GM15510 (cell line): ENCODE results near the gene LRRK2.

ENCODE experiments used
- POLR2A ChIP-seq: IDR thresholded peaks from 3 replicates; pipeline ENCODE4 v1.6.1; 2011; ENCODE audit warnings: borderline replicate concordance; ENCODE audit not compliant: insufficient read length; ENCODE audit errors: extremely low read depth

The LRRK2 gene

GRCh38 chr12:40254455-40255085 is 29.8 kb downstream of the LRRK2 start:
- TF ChIP-seq POLR2A, result no peak

- no peak for TF ChIP-seq POLR2A
Measured at GRCh38 chr12:40258371-40258770, 33.6 kb downstream of the LRRK2 start.

DNA sequence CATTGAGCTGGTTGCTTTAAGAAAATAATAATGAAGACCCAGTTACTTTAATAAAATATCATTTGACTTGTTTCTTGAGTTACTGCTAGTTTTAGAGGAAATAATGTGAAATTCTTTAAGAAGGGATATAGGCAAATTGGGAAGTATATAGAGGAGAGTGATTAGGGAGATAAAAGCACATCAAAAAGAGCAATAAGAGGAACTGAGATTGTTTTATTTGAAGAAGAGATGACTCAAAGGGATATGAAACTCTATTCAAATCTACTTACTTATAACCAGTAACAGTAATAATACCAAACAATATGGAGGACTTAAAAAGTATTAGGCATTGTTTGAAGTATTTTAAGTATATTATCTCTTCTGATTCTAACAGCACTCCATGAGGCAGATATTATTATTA is 37.1 kb downstream of the LRRK2 start:
- TF ChIP-seq POLR2A, result no peak

DNA sequence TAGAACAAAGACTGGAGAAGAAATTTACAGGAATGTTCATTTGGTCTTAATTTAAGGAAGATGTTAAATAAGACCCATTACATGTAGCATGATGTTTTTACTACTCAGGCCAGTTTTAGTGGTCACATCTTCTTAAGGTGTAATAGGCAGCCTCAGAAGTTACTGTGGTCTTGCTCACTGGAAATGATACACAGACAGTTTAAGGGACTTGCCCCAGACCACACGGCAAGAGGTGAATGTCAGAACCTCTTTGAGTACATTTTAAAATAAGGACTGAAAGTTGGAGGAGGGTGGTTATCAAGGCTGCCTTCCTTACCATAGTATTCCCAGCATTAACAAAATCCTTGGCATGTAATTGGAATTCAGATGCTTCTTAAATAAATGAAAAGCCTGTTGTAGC is 37.9 kb downstream of the LRRK2 start:
- no peak for TF ChIP-seq POLR2A

- no peak for TF ChIP-seq POLR2A
Measured at GRCh38 chr12:40263616-40264409, 39.0 kb downstream of the LRRK2 start.

DNA sequence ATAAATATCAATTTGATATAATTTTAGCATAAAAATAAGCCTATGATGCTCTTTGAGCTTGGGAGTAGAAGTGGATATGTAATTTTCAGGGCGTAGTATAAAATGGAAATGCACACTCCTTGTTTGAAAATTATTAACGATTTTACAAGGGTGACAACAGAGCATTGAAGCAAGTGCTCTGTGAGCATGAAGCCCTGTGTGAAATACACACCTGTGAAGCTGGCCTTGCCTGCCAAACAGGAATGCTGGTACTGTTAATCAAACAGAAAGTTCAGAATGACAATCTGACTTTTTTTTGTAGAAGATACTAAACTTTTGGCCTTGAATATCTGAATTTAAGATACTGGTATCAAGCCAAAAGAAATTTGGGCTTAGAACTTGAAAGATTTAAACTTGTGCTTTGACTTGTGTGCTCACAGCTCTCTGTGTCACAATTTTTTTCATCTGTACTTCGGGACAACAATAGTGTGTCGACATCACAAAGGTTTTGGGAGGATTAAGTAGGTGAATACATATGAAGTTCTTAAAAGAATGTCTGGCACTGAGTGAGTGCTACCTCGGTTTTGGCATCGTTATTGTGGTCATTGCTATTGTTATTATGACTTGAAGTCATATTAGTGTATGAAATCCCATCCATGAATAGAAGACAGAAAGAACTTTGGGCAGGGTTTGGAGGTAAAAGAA is 47.3 kb downstream of the LRRK2 start:
- TF ChIP-seq POLR2A, result no peak

DNA sequence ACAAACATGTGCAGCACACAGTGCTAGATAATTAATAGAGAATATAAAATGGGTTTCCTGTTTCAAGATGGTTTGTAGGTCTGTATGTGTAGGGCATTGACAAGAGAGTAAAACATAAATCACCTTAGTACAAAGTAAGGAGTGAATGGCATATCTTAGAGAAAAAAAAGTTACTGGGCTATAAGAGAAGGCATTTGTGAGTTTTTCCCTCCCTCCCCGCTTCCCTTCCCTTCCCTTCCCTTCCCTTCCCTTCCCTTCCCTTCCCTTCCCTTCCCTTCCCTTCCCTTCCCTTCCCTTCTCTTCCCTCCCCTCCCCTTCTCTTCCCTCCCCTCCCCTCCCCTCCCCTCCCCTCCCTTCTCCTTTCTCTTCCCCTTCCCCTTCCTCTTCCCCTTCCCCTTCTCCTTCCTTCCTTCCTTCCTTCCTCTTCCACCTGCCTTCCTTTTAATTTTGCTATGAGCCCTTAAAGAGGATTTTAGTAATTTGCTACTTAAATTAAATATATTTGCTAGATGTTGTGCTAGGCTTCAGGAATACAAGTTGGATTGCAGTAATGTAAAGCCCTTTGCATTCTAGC is 57.1 kb downstream of the LRRK2 start:
- no peak for TF ChIP-seq POLR2A

DNA sequence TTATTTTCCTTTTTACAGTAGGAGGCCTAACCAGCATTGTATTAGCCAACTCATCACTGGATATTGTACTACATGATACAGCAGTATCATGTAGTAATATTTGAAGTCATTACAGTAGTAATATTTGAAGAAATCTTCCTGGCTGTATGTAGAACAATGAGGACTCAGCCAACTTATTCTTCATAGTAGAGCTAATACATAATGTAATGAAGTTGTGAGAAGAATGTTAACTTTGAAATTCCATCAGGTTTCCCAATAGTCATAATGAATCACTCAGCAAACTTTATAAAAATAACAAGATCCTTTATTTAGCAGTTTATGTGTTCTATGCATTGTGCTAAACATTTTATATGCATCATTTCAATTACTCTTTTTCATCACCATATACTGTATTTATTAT is 61.8 kb downstream of the LRRK2 start:
- no peak for TF ChIP-seq POLR2A

- TF ChIP-seq POLR2A, result no peak
Measured at GRCh38 chr12:40287369-40287975, 62.7 kb downstream of the LRRK2 start.

DNA sequence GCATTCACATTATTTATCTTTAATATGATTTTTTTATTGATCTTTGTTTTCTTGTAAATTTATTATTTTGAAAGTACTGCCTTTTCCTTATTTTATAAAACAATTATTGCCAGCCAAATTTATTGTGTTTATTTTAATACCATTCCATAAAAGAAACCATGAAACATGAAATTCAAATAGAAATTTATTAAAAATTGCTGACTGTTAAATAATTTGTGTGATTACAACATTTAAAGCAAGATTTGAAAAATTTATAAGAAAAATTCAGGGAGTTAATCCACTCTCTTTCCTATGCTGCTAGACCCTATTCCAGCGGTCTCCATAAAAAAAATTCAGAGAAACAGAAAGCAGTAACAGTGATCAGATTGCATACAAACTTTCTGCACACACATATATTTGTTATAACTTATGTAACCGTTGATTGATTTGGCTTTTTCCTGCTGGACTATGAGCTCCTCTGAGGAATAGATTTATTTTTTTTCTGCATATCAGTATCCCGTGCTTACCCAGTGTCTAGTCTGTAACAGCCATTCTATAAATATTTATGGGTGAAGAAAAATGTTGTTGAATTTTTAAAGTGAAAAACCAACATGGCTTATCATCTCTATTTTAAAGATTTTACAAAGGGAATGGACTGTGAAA is 68.1 kb downstream of the LRRK2 start:
- no peak for TF ChIP-seq POLR2A

GRCh38 chr12:40298341-40298740 is 73.5 kb downstream of the LRRK2 start:
- TF ChIP-seq POLR2A, result no peak

- TF ChIP-seq POLR2A, result no peak
Measured at GRCh38 chr12:40300490-40300889, 75.7 kb downstream of the LRRK2 start.

DNA sequence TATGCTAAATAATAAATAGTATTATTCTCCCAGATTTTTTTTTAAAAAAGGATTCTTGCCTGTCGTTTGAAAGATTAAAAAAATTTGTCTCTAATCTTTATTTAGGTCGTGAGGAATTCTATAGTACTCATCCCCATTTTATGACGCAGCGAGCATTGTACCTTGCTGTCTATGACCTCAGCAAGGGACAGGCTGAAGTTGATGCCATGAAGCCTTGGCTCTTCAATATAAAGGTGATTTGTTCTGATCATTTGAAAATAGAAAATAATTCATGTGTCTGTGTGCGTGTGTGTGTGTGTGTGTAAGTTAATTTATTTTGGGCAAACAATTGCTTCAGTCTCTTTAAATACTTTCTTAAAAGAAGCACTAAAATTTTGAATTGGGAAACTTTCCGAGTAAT is 84.2 kb downstream of the LRRK2 start:
- TF ChIP-seq POLR2A, result no peak

- TF ChIP-seq POLR2A, result no peak
Measured at GRCh38 chr12:40310211-40310610, 85.4 kb downstream of the LRRK2 start.
